ENCODE measurements around the gene ZNF79.

Gene ZNF79

GRCh38 chr9:127411122-127411521, 13.1 kb upstream of the ZNF79 start:
- TF ChIP-seq, protein P1, sequence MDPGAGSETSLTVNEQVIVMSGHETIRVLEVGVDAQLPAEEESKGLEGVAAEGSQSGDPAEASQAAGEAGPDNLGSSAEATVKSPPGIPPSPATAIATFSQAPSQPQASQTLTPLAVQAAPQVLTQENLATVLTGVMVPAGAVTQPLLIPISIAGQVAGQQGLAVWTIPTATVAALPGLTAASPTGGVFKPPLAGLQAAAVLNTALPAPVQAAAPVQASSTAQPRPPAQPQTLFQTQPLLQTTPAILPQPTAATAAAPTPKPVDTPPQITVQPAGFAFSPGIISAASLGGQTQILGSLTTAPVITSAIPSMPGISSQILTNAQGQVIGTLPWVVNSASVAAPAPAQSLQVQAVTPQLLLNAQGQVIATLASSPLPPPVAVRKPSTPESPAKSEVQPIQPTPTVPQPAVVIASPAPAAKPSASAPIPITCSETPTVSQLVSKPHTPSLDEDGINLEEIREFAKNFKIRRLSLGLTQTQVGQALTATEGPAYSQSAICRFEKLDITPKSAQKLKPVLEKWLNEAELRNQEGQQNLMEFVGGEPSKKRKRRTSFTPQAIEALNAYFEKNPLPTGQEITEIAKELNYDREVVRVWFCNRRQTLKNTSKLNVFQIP (CRISPR knock-in tag; IDR thresholded peaks at IDR 0.05; ENCODE audit: borderline replicate concordance, low read depth) = no peak
- no peak for TF ChIP-seq TCF4 (CRISPR knock-in tag; IDR thresholded peaks at IDR 0.05; ENCODE audit: borderline replicate concordance)
- no peak for TF ChIP-seq ZNF70 (CRISPR knock-in tag; IDR thresholded peaks at IDR 0.05)
- ATAC-seq = no peak

GRCh38 chr9:127415141-127415540, 9.0 kb upstream of the ZNF79 start:
- ATAC-seq = no peak
- TF ChIP-seq, protein P1 (CRISPR knock-in tag; IDR thresholded peaks at IDR 0.05; ENCODE audit: borderline replicate concordance, low read depth) = no peak
- TF ChIP-seq ARNTL (CRISPR knock-in tag; IDR thresholded peaks at IDR 0.05; ENCODE audit: borderline replicate concordance, low read depth) = no peak
- TF ChIP-seq CREB5 (CRISPR knock-in tag; IDR thresholded peaks at IDR 0.05; ENCODE audit: low read depth) = no peak
- TF ChIP-seq TOX (CRISPR knock-in tag; IDR thresholded peaks at IDR 0.05; ENCODE audit: borderline replicate concordance) = no peak
- TF ChIP-seq CSRNP3 (CRISPR knock-in tag; IDR thresholded peaks at IDR 0.05) = no peak
- no peak for TF ChIP-seq ZFP30 (CRISPR knock-in tag; IDR thresholded peaks at IDR 0.05)
- no peak for TF ChIP-seq SNAI2 (CRISPR knock-in tag; IDR thresholded peaks at IDR 0.05)
- no peak for TF ChIP-seq BACH2 (CRISPR knock-in tag; IDR thresholded peaks at IDR 0.05; ENCODE audit: borderline replicate concordance)
- TF ChIP-seq CSDC2 (CRISPR knock-in tag; IDR thresholded peaks at IDR 0.05) = no peak
- TF ChIP-seq ZFP3 (CRISPR knock-in tag; IDR thresholded peaks at IDR 0.05) = no peak
- TF ChIP-seq PATZ1 (CRISPR knock-in tag; IDR thresholded peaks at IDR 0.05; ENCODE audit: borderline replicate concordance) = no peak
- no peak for TF ChIP-seq ISL1 (CRISPR knock-in tag; IDR thresholded peaks at IDR 0.05)
- no peak for TF ChIP-seq PPARA (CRISPR knock-in tag; IDR thresholded peaks at IDR 0.05; ENCODE audit: borderline replicate concordance)
- TF ChIP-seq ESRRG (CRISPR knock-in tag; IDR thresholded peaks at IDR 0.05) = no peak
- no peak for TF ChIP-seq TCF4 (CRISPR knock-in tag; IDR thresholded peaks at IDR 0.05; ENCODE audit: borderline replicate concordance)
- no peak for TF ChIP-seq ZNF70 (CRISPR knock-in tag; IDR thresholded peaks at IDR 0.05)
- TF ChIP-seq TSHZ2 (CRISPR knock-in tag; IDR thresholded peaks at IDR 0.05) = no peak
- no peak for TF ChIP-seq ZNF8 (CRISPR knock-in tag; IDR thresholded peaks at IDR 0.05)
- TF ChIP-seq ZNF565 (CRISPR knock-in tag; conservative IDR thresholded peaks at IDR 0.05; ENCODE audit: low read depth) = no peak

- no peak for ATAC-seq
- no peak for TF ChIP-seq ZNF70 (CRISPR knock-in tag; IDR thresholded peaks at IDR 0.05)
- no peak for TF ChIP-seq ZNF8 (CRISPR knock-in tag; IDR thresholded peaks at IDR 0.05)
- TF ChIP-seq PATZ1 (CRISPR knock-in tag; IDR thresholded peaks at IDR 0.05; ENCODE audit: borderline replicate concordance) = no peak
- no peak for TF ChIP-seq ZFP3 (CRISPR knock-in tag; IDR thresholded peaks at IDR 0.05)
- TF ChIP-seq, protein P1 (CRISPR knock-in tag; IDR thresholded peaks at IDR 0.05; ENCODE audit: borderline replicate concordance, low read depth) = no peak
- TF ChIP-seq CSRNP3 (CRISPR knock-in tag; IDR thresholded peaks at IDR 0.05) = no peak
- no peak for TF ChIP-seq RARB (CRISPR knock-in tag; IDR thresholded peaks at IDR 0.05)
- TF ChIP-seq ISL1 (CRISPR knock-in tag; IDR thresholded peaks at IDR 0.05) = no peak
- no peak for TF ChIP-seq ESRRG (CRISPR knock-in tag; IDR thresholded peaks at IDR 0.05)
- no peak for TF ChIP-seq CSDC2 (CRISPR knock-in tag; IDR thresholded peaks at IDR 0.05)
Measured at GRCh38 chr9:127415657-127416056, 8.5 kb upstream of the ZNF79 start.

All from SK-N-SH treated with all-trans-retinoic acid at 6 μM for 48 hours (cell line).